H9 (cell line): ENCODE results near the gene PDLIM3. TPM values are rescaled to one million over a fixed set of nuclear protein-coding genes. Genes with fewer than 3 reads are reported as not detected.

Source experiments
- DNase-seq: peaks from one replicate; pipeline ENCODE4 v3.0.0-alpha.2; 2017
- H2AFZ ChIP-seq: one replicate; pipeline ENCODE4 v1.6.1; 2013; ENCODE audit warnings: mild to moderate bottlenecking, low read length, control low read depth, moderate library complexity
- H2AK5ac ChIP-seq: 2 replicates; pipeline ENCODE4 v1.6.1; 2013; ENCODE audit warnings: low read length, control low read depth, mixed read lengths; ENCODE audit not compliant: insufficient read length
- H2BK120ac ChIP-seq: one replicate; pipeline ENCODE4 v1.6.1; 2013; ENCODE audit warnings: low read depth, mild to moderate bottlenecking, low read length, control low read depth, inconsistent platforms; ENCODE audit not compliant: poor library complexity, severe bottlenecking
- H2BK12ac ChIP-seq: 2 replicates; pipeline ENCODE4 v1.6.1; 2013; ENCODE audit warnings: low read length, control low read depth, mixed read lengths, low read depth; ENCODE audit not compliant: insufficient read length
- H2BK15ac ChIP-seq: 2 replicates; pipeline ENCODE4 v1.6.1; 2013; ENCODE audit warnings: low read depth, low read length, control low read depth
- H2BK20ac ChIP-seq: one replicate; pipeline ENCODE4 v1.6.1; 2013; ENCODE audit warnings: low read depth, mild to moderate bottlenecking, low read length, control low read depth, inconsistent platforms; ENCODE audit not compliant: poor library complexity, severe bottlenecking
- H2BK5ac ChIP-seq: 2 replicates; pipeline ENCODE4 v1.6.1; 2013; ENCODE audit warnings: low read length, control low read depth, mixed read lengths; ENCODE audit not compliant: insufficient read length
- H3K14ac ChIP-seq: 2 replicates; pipeline ENCODE4 v1.6.1; 2013; ENCODE audit warnings: low read length, control low read depth; ENCODE audit not compliant: insufficient read depth
- H3K18ac ChIP-seq: 2 replicates; pipeline ENCODE4 v1.6.1; 2013; ENCODE audit warnings: low read depth, mild to moderate bottlenecking, mixed read lengths, low read length, control low read depth; ENCODE audit not compliant: insufficient read length
- H3K23ac ChIP-seq: 2 replicates; pipeline ENCODE4 v1.6.1; 2013; ENCODE audit warnings: low read length, control low read depth, mixed read lengths, low read depth; ENCODE audit not compliant: insufficient read length
- H3K23me2 ChIP-seq: 2 replicates; pipeline ENCODE4 v1.6.1; 2013; ENCODE audit warnings: low read depth, mild to moderate bottlenecking, mixed read lengths, low read length, control low read depth; ENCODE audit not compliant: insufficient read length, poor library complexity, severe bottlenecking
- H3K27ac ChIP-seq: 2 replicates; pipeline ENCODE4 v1.5.1; 2013; ENCODE audit warnings: low read length, control low read depth, mixed read lengths, low read depth; ENCODE audit not compliant: insufficient read length
- H3K27me3 ChIP-seq: 2 replicates; pipeline ENCODE4 v1.6.1; 2013; ENCODE audit warnings: low read length, control low read depth, inconsistent platforms; ENCODE audit not compliant: insufficient read depth
- H3K4ac ChIP-seq: 2 replicates; pipeline ENCODE4 v1.6.1; 2013; ENCODE audit warnings: low read depth, mild to moderate bottlenecking, control low read depth, inconsistent platforms, low read length, moderate library complexity
- H3K4me1 ChIP-seq: 2 replicates; pipeline ENCODE4 v1.6.1; 2013; ENCODE audit warnings: low read length, control low read depth, inconsistent platforms; ENCODE audit not compliant: insufficient read depth
- H3K4me2 ChIP-seq: 2 replicates; pipeline ENCODE4 v1.6.1; 2013; ENCODE audit warnings: low read length, control low read depth, mixed read lengths; ENCODE audit not compliant: insufficient read length, insufficient read depth
- H3K56ac ChIP-seq: 2 replicates; pipeline ENCODE4 v1.6.1; 2013; ENCODE audit warnings: low read depth, mild to moderate bottlenecking, mixed read lengths, low read length, control low read depth; ENCODE audit not compliant: insufficient read length
- H3K79me1 ChIP-seq: 2 replicates; pipeline ENCODE4 v1.6.1; 2013; ENCODE audit warnings: low read depth, mild to moderate bottlenecking, moderate library complexity, low read length, control low read depth, inconsistent platforms; ENCODE audit not compliant: insufficient read depth, poor library complexity, severe bottlenecking
- H3K79me2 ChIP-seq: 2 replicates; pipeline ENCODE4 v1.6.1; 2013; ENCODE audit warnings: low read length, control low read depth, inconsistent platforms; ENCODE audit not compliant: insufficient read depth
- H3K9ac ChIP-seq: 2 replicates; pipeline ENCODE4 v1.6.1; 2013; ENCODE audit warnings: low read length, control low read depth, mixed read lengths; ENCODE audit not compliant: insufficient read length; ENCODE audit errors: extremely low read depth
- H3K9me3 ChIP-seq: one replicate; pipeline ENCODE4 v1.6.1; 2013; ENCODE audit warnings: low read depth, low read length, inconsistent platforms; ENCODE audit not compliant: control insufficient read depth
- H3T11ph ChIP-seq: one replicate; pipeline ENCODE4 v1.6.1; 2013; ENCODE audit warnings: mild to moderate bottlenecking, low read length, control low read depth, inconsistent platforms
- H4K20me1 ChIP-seq: one replicate; pipeline ENCODE4 v1.6.1; 2013; ENCODE audit not compliant: control insufficient read depth, insufficient read length, insufficient read depth
- H4K5ac ChIP-seq: 2 replicates; pipeline ENCODE4 v1.6.1; 2013; ENCODE audit warnings: low read depth, mild to moderate bottlenecking, mixed read lengths, low read length, control low read depth; ENCODE audit not compliant: insufficient read length
- H4K8ac ChIP-seq: replicated peaks from 2 replicates; pipeline ENCODE4 v1.6.1; 2013; ENCODE audit warnings: low read length, control low read depth, mixed read lengths, low read depth; ENCODE audit not compliant: insufficient read length
- H4K91ac ChIP-seq: 2 replicates; pipeline ENCODE4 v1.6.1; 2013; ENCODE audit warnings: low read depth, mild to moderate bottlenecking, moderate library complexity, mixed read lengths, low read length, control low read depth; ENCODE audit not compliant: insufficient read length
- H3K27ac Mint-ChIP-seq, 3 experiments: 2 replicates in 2 of 3; 3 replicates in 1 of 3; pipeline ENCODE4 v1.8.0; 2020 to 2021; ENCODE audit warnings: mixed read lengths in 3 of 3, mild to moderate bottlenecking in 1 of 3, moderate library complexity in 1 of 3
- H3K27me3 Mint-ChIP-seq: 2 replicates; pipeline ENCODE4 v1.8.0; 2021; ENCODE audit warnings: low read depth, mild to moderate bottlenecking, moderate library complexity, mixed read lengths
- H3K36me3 Mint-ChIP-seq, 3 experiments: 2 replicates in 2 of 3; 3 replicates in 1 of 3; pipeline ENCODE4 v1.8.0; 2020 to 2021; ENCODE audit warnings: low read depth in 3 of 3, mixed read lengths in 3 of 3; ENCODE audit not compliant: insufficient read depth in 1 of 3
- H3K4me1 Mint-ChIP-seq, 2 experiments: 2 replicates each; pipeline ENCODE4 v1.8.0; 2020; ENCODE audit warnings: mixed read lengths in 2 of 2
- H3K4me3 Mint-ChIP-seq, 2 experiments: 2 replicates in 1 of 2; 3 replicates in 1 of 2; pipeline ENCODE4 v1.8.0; 2020 to 2021; ENCODE audit warnings: mild to moderate bottlenecking in 2 of 2, mixed read lengths in 2 of 2, moderate library complexity in 1 of 2
- H3K9me3 Mint-ChIP-seq, 2 experiments: 2 replicates in 1 of 2; 3 replicates in 1 of 2; pipeline ENCODE4 v1.8.0; 2020; ENCODE audit warnings: mild to moderate bottlenecking in 2 of 2, mixed read lengths in 2 of 2, moderate library complexity in 1 of 2
- WGBS: extraction: QIAGEN DNeasy Blood & Tissue Kit; methylation state at CpG from one replicate; pipeline ENCODE4 v1.1.7; 2013; ENCODE audit warnings: missing lambda C conversion rate, low lambda C conversion rate, mixed read lengths; ENCODE audit not compliant: insufficient read length; ENCODE audit errors: extremely low coverage; 5-methylcytosine and 5-hydroxymethylcytosine counted together
- total RNA-seq: library from RNA; stranded (reverse); gene quantifications from 2 replicates; pipeline ENCODE4 v1.2.1, GENCODE V29; 2021
- TF ChIP-seq, protein P1 (sequence below): fragments of 200-600 bp; sonication (generic); conservative IDR thresholded peaks from 3 replicates; pipeline ENCODE4 v1.8.0; 2021; ENCODE audit warnings: antibody characterized with exemption, mild to moderate bottlenecking

Gene PDLIM3
- total RNA-seq, 1 experiment from 2014 or later, result 12.0 TPM

DNA sequence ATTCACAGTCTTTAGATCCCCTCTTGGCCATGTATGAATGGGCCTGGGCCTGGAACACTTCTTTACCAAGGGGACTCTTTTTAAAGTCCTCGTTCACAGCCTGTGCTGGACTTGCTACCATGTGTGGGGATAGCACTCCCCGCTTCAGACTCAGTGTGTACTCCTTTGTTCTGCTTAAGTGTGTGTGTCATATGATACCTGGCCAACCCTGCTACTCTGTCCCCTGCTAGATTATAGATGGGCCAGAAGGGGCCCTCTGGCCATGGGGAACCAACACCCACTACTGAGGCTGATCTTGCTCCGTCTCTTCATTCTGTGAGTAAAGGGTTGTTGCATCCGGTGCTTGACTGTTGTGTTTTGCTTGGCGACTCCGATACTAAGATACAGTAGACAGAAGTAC, 71.8 kb downstream of the PDLIM3 start:
- Histone ChIP-seq H3K79me1 (no peaks in the 10 kb centered on the region), H4K91ac (no peak overlapping the region), H3K27ac (no peak overlapping the region), H2AFZ (no peak overlapping the region), H2BK120ac (no peak overlapping the region), H3K18ac (no peak overlapping the region), H2BK20ac (no peak overlapping the region), H4K20me1 (no peaks in the 10 kb centered on the region), H3K9me3 (no peaks in the 10 kb centered on the region), H3K27me3 (no peaks in the 10 kb centered on the region), H3K14ac (no peak overlapping the region), H2BK15ac (no peak overlapping the region), H2BK5ac (no peak overlapping the region), H2AK5ac (no peak overlapping the region), H3K4ac (no peak overlapping the region), H2BK12ac (no peak overlapping the region), H3K56ac (no peak overlapping the region), H4K5ac (no peak overlapping the region), H3K4me1 (no peaks in the 10 kb centered on the region; the same call in 1 of the 2 replicates), H4K8ac (no peak overlapping the region), H3K23ac (no peak overlapping the region), H3K4me2 (no peak overlapping the region), H3T11ph (no peak overlapping the region), H3K23me2 (no peaks in the 10 kb centered on the region), H3K79me2 (no peaks in the 10 kb centered on the region), H3K9ac (no peak overlapping the region)
- no peak for DNase-seq
- Mint-ChIP-seq H3K27me3 (peaks cover 2% of the 10 kb centered on the region; the same call in 1 of the 2 replicates), H3K27ac (no peak overlapping the region; a peak in 1 of 7 replicates), H3K36me3 (peaks cover 0 to 3% (median 0%) of the 10 kb centered on the region in 3 experiments; a peak in 2 of 7 replicates), H3K4me3 (no peak overlapping the region), H3K9me3 (no peaks in the 10 kb centered on the region; a peak in 1 of 5 replicates), H3K4me1 (peaks cover 23 to 24% of the 10 kb centered on the region in 2 experiments)
- no CpG with 5 or more reads among the region's 6 CpGs for WGBS
- TF ChIP-seq, protein P1, sequence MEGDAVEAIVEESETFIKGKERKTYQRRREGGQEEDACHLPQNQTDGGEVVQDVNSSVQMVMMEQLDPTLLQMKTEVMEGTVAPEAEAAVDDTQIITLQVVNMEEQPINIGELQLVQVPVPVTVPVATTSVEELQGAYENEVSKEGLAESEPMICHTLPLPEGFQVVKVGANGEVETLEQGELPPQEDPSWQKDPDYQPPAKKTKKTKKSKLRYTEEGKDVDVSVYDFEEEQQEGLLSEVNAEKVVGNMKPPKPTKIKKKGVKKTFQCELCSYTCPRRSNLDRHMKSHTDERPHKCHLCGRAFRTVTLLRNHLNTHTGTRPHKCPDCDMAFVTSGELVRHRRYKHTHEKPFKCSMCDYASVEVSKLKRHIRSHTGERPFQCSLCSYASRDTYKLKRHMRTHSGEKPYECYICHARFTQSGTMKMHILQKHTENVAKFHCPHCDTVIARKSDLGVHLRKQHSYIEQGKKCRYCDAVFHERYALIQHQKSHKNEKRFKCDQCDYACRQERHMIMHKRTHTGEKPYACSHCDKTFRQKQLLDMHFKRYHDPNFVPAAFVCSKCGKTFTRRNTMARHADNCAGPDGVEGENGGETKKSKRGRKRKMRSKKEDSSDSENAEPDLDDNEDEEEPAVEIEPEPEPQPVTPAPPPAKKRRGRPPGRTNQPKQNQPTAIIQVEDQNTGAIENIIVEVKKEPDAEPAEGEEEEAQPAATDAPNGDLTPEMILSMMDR, result no peak
